DND-41 (cell line): ENCODE measurements around the gene RAB30.

Experiments
- ATAC-seq: fragments of 200-7000 bp; cut with Tn5 transposase; 3 replicates; pipeline ENCODE4 v1.9.1; 2021; ENCODE audit warnings: low read depth; ENCODE audit not compliant: insufficient read depth
- DNase-seq: peaks from one replicate; pipeline ENCODE4 v3.0.0-alpha.2; 2020
- H2AFZ ChIP-seq: 2 replicates; pipeline ENCODE4 v1.6.0; 2012; ENCODE audit warnings: low read depth, low read length
- H3K27ac ChIP-seq: 2 replicates; pipeline ENCODE4 v1.5.1; 2012; ENCODE audit warnings: low read length, inconsistent platforms
- H3K27me3 ChIP-seq: fragments of 200-600 bp; sonication (generic); 2 replicates; pipeline ENCODE4 v1.6.0; 2012; ENCODE audit warnings: low read length, mild to moderate bottlenecking, inconsistent platforms; ENCODE audit not compliant: insufficient read depth, poor library complexity
- H3K36me3 ChIP-seq: 2 replicates; pipeline ENCODE4 v1.5.1; 2012; ENCODE audit warnings: low read length, inconsistent platforms; ENCODE audit not compliant: insufficient read depth
- H3K4me1 ChIP-seq: 2 replicates; pipeline ENCODE4 v1.5.1; 2012; ENCODE audit warnings: mild to moderate bottlenecking, low read length; ENCODE audit not compliant: insufficient read depth
- H3K4me2 ChIP-seq: 2 replicates; pipeline ENCODE4 v1.6.0; 2012; ENCODE audit warnings: mild to moderate bottlenecking, moderate library complexity, low read length, inconsistent platforms; ENCODE audit not compliant: insufficient read depth
- H3K4me3 ChIP-seq, 2 experiments: fragments of 200-600 bp in 1 of 2; shearing (Covaris generic) in 1 of 2; 2 replicates each; pipeline ENCODE4 v1.5.1; 2012 to 2016; ENCODE audit warnings: inconsistent platforms in 2 of 2, low read length in 2 of 2, mild to moderate bottlenecking in 2 of 2, low read depth in 1 of 2, moderate library complexity in 1 of 2
- H3K79me2 ChIP-seq: 2 replicates; pipeline ENCODE4 v1.6.0; 2012; ENCODE audit warnings: low read length, inconsistent platforms; ENCODE audit not compliant: insufficient read depth
- H3K9ac ChIP-seq: 2 replicates; pipeline ENCODE4 v1.6.0; 2012; ENCODE audit warnings: low read depth, mild to moderate bottlenecking, inconsistent platforms, low read length, moderate library complexity
- H3K9me3 ChIP-seq: 2 replicates; pipeline ENCODE4 v1.5.1; 2012; ENCODE audit warnings: low read length, moderate library complexity, mild to moderate bottlenecking, inconsistent platforms; ENCODE audit not compliant: insufficient read depth, severe bottlenecking
- H4K20me1 ChIP-seq: 2 replicates; pipeline ENCODE4 v1.6.0; 2012; ENCODE audit warnings: low read length; ENCODE audit not compliant: insufficient read depth
- EZH2 ChIP-seq: IDR thresholded peaks from 3 replicates; pipeline ENCODE4 v1.6.1; 2012; ENCODE audit warnings: borderline replicate concordance, low read depth, mild to moderate bottlenecking, moderate library complexity, low read length, inconsistent platforms; ENCODE audit not compliant: severe bottlenecking
- TF ChIP-seq, protein P1 (sequence below): IDR thresholded peaks from 2 replicates; pipeline ENCODE4 v1.5.1; 2012; ENCODE audit warnings: borderline replicate concordance, low read length, moderate library complexity, mild to moderate bottlenecking; ENCODE audit not compliant: poor library complexity, severe bottlenecking; ENCODE audit errors: extremely low read depth

RAB30 gene

DNA sequence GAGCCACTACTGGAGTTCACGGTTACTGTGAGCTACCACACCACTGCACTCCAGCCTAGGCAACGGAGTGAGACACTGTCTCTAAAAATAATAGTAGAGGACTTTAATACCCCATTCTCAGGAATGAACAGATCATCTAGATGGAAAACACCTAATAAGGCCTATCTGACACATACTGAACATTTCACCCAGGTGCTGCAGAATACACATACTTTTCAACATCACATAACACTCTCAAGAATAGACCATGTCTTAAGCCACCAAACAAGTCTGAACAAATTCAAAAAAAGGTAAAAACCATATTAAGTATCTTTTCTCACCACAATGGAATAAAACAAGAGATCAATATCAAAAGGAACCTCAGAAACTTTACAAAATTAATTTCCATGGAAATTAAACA is 132.2 kb downstream of the RAB30 start:
- Histone ChIP-seq H3K4me3 (no peak overlapping the region), H2AFZ (no peak overlapping the region), H3K79me2 (no peaks in the 10 kb centered on the region), H3K36me3 (no peaks in the 10 kb centered on the region), H3K27me3 (peaks cover 6% of the 10 kb centered on the region), H3K4me1 (no peaks in the 10 kb centered on the region), H3K27ac (no peak overlapping the region), H4K20me1 (no peaks in the 10 kb centered on the region), H3K4me2 (no peak overlapping the region), H3K9ac (no peak overlapping the region), H3K9me3 (no peaks in the 10 kb centered on the region)
- ATAC-seq (no peak), DNase-seq (no peak)
- TF ChIP-seq EZH2, result no peak
- TF ChIP-seq, protein P1, sequence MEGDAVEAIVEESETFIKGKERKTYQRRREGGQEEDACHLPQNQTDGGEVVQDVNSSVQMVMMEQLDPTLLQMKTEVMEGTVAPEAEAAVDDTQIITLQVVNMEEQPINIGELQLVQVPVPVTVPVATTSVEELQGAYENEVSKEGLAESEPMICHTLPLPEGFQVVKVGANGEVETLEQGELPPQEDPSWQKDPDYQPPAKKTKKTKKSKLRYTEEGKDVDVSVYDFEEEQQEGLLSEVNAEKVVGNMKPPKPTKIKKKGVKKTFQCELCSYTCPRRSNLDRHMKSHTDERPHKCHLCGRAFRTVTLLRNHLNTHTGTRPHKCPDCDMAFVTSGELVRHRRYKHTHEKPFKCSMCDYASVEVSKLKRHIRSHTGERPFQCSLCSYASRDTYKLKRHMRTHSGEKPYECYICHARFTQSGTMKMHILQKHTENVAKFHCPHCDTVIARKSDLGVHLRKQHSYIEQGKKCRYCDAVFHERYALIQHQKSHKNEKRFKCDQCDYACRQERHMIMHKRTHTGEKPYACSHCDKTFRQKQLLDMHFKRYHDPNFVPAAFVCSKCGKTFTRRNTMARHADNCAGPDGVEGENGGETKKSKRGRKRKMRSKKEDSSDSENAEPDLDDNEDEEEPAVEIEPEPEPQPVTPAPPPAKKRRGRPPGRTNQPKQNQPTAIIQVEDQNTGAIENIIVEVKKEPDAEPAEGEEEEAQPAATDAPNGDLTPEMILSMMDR, result no peak

DNA sequence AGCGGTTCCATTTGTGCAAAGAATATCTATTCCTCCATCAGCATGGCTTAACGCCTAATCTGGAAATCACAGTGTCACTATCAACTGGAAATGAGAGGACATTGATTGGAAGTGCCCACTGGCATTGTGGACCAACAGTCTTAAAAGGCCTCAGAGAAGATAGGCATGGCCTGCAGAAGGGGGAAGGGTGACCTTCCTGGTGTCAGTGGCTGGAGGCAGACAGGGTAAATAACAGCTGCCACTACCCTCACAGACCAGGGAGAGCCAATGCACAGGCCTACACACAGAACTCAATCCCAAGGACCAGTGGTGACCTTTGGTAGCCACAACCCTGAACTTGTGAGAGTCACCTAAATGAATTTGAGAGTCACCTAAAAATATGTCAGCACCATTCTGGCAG is 134.1 kb downstream of the RAB30 start:
- Histone ChIP-seq H3K27me3 (peaks cover 6% of the 10 kb centered on the region), H3K9ac (no peak overlapping the region), H3K79me2 (no peaks in the 10 kb centered on the region), H2AFZ (no peak overlapping the region), H3K4me3 (no peak overlapping the region), H3K27ac (no peak overlapping the region), H3K4me2 (no peak overlapping the region), H3K4me1 (no peaks in the 10 kb centered on the region), H3K9me3 (no peaks in the 10 kb centered on the region), H4K20me1 (no peaks in the 10 kb centered on the region), H3K36me3 (no peaks in the 10 kb centered on the region)
- DNase-seq (no peak), ATAC-seq (no peak)
- TF ChIP-seq EZH2, result no peak
- TF ChIP-seq, protein P1, result no peak

DNA sequence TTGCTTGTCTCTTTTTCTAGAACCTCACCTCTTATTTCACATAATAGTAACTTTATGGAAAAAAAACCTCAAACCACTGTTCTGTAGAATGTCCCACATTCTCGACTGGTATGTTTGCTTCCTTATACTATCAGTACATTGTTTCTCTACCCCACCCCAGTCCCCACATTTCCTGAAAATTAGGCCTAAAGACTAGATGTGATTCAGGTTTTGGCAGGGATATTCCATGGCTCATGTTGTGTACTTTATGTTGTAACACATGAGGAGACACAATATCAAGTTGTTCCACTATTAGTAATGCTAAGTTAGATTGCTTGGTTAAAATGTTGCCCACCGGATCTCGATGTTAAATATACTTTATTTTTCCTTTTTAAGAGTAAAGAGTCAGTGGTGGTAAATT is 135.4 kb downstream of the RAB30 start:
- H3K27me3 ChIP-seq, result peaks cover 6% of the 10 kb centered on the region
- ATAC-seq (no peak), DNase-seq (no peak)
- H3K9ac ChIP-seq, result no peak overlapping the region
- no peaks in the 10 kb centered on the region for H3K79me2 ChIP-seq
- TF ChIP-seq, protein P1, result no peak
- no peak for TF ChIP-seq EZH2
- H3K4me1 ChIP-seq, result no peaks in the 10 kb centered on the region
- no peaks in the 10 kb centered on the region for H3K36me3 ChIP-seq
- no peak overlapping the region for H3K27ac ChIP-seq
- no peak overlapping the region for H2AFZ ChIP-seq
- no peaks in the 10 kb centered on the region for H4K20me1 ChIP-seq
- H3K4me3 ChIP-seq, result no peak overlapping the region
- H3K4me2 ChIP-seq, result no peak overlapping the region
- no peaks in the 10 kb centered on the region for H3K9me3 ChIP-seq

DNA sequence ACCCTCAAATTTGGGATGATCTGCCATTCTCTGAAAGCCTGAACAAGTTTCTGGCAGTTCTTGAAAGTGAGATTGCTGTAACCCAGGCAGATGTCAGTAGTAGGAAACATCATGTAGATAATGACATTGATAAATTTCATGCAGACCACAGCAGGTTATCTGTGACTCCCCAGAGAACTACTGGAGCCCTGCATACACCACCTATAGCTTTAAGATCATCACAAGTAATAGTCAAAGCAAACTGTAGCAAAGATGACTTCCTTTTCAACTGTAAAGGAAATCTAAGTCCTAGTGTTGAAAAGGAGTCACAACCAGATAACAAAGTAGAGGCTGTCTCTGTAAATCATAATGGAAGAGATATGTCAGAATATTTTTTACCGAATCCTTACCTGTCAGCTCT is 139.1 kb downstream of the RAB30 start:
- H3K79me2 ChIP-seq, result no peaks in the 10 kb centered on the region
- DNase-seq (no peak), ATAC-seq (no peak)
- no peak overlapping the region for H3K4me3 ChIP-seq
- H2AFZ ChIP-seq, result no peak overlapping the region
- no peak for TF ChIP-seq EZH2
- TF ChIP-seq, protein P1, result no peak
- no peaks in the 10 kb centered on the region for H4K20me1 ChIP-seq
- no peaks in the 10 kb centered on the region for H3K9me3 ChIP-seq
- H3K27me3 ChIP-seq, result peaks cover 6% of the 10 kb centered on the region
- H3K4me1 ChIP-seq, result no peaks in the 10 kb centered on the region
- no peak overlapping the region for H3K4me2 ChIP-seq
- no peak overlapping the region for H3K9ac ChIP-seq
- H3K36me3 ChIP-seq, result no peaks in the 10 kb centered on the region
- no peak overlapping the region for H3K27ac ChIP-seq
